OCI-LY7 (cell line): ENCODE measurements around the gene KRTAP9-6. TPM values are rescaled to one million over a fixed set of nuclear protein-coding genes. Genes with fewer than 3 reads are reported as not detected.
"Not testable (repeated sequence)": the region's sequence is repeated elsewhere in the genome, so short reads cannot be mapped to it uniquely, and the experiment has no call there.

Source experiments
- BruUV-seq: library from RNA; stranded (reverse); fragments of 400-500 nt; replicated peaks from 2 replicates; lab custom pipeline; 2021; lab: Mats Ljungman, UMichigan
- CTCF ChIA-PET: fragments of 300-600 bp; sonication (Branson Sonifier 250); formaldehyde crosslinking; loops from one replicate; lab custom pipeline; 2022; ENCODE audit warnings: antibody characterized with exemption; ENCODE audit not compliant: unreplicated experiment; lab: Charles Lee
- POLR2A ChIA-PET: fragments of 300-600 bp; sonication (Branson Sonifier 250); formaldehyde crosslinking; loops from one replicate; lab custom pipeline; 2022; ENCODE audit warnings: antibody characterized with exemption; lab: Charles Lee
- DNase-seq: peaks from one replicate; pipeline ENCODE4 v3.0.0-alpha.2; 2015; ENCODE audit warnings: low spot score
- H2AFZ ChIP-seq: fragments of 200-600 bp; sonication (generic), shearing (Covaris generic); 2 replicates; pipeline ENCODE4 v1.6.1; 2014; ENCODE audit warnings: mild to moderate bottlenecking, antibody characterized with exemption, low read length, moderate library complexity
- H3K27ac ChIP-seq: fragments of 200-600 bp; sonication (generic); 2 replicates; pipeline ENCODE4 v1.5.1; 2014; ENCODE audit warnings: mixed run types, low read depth, mild to moderate bottlenecking, moderate library complexity, low read length, inconsistent platforms; ENCODE audit not compliant: poor library complexity, severe bottlenecking
- H3K36me3 ChIP-seq: fragments of 200-600 bp; sonication (generic); 2 replicates; pipeline ENCODE4 v1.6.1; 2014; ENCODE audit warnings: mild to moderate bottlenecking, antibody characterized with exemption, low read length, moderate library complexity, mixed read lengths; ENCODE audit not compliant: insufficient read depth
- H3K4me1 ChIP-seq: fragments of 200-600 bp; sonication (generic); 2 replicates; pipeline ENCODE4 v1.5.1; 2014; ENCODE audit warnings: mild to moderate bottlenecking, low read length; ENCODE audit not compliant: insufficient read depth, poor library complexity, severe bottlenecking
- H3K4me2 ChIP-seq: fragments of 200-600 bp; sonication (generic); 2 replicates; pipeline ENCODE4 v1.6.1; 2014; ENCODE audit warnings: mild to moderate bottlenecking, low read length
- H3K4me3 ChIP-seq: fragments of 200-600 bp; sonication (generic); 2 replicates; pipeline ENCODE4 v1.5.1; 2014; ENCODE audit warnings: mild to moderate bottlenecking, low read depth, low read length; ENCODE audit not compliant: poor library complexity, severe bottlenecking
- H3K79me2 ChIP-seq: fragments of 200-600 bp; sonication (generic); 2 replicates; pipeline ENCODE4 v1.6.1; 2016; ENCODE audit warnings: low read depth, mild to moderate bottlenecking, low read length, moderate library complexity, mixed read lengths; ENCODE audit not compliant: insufficient read depth
- H3K9me2 ChIP-seq: fragments of 200-600 bp; sonication (generic); 2 replicates; pipeline ENCODE4 v1.6.1; 2016; ENCODE audit warnings: mild to moderate bottlenecking, low read length, mixed read lengths; ENCODE audit not compliant: insufficient read depth
- H3K9me3 ChIP-seq: fragments of 200-600 bp; sonication (generic); 2 replicates; pipeline ENCODE4 v1.6.1; 2014; ENCODE audit warnings: mild to moderate bottlenecking, mixed run types, low read length, mixed read lengths
- H4K20me1 ChIP-seq: fragments of 200-600 bp; sonication (generic); 2 replicates; pipeline ENCODE4 v1.6.1; 2014; ENCODE audit warnings: mild to moderate bottlenecking, antibody characterized with exemption, low read length, moderate library complexity, mixed read lengths; ENCODE audit not compliant: insufficient read depth
- CTCF ChIP-seq: fragments of 200-600 bp; sonication (generic); conservative IDR thresholded peaks from 2 replicates; pipeline ENCODE4 v1.5.1; 2014; ENCODE audit warnings: mild to moderate bottlenecking, antibody characterized with exemption, low read length, moderate library complexity, mixed read lengths
- EZH2phosphoT487 ChIP-seq: fragments of 200-600 bp; sonication (generic); IDR thresholded peaks from 2 replicates; pipeline ENCODE4 v1.6.1; 2018; ENCODE audit warnings: low read depth, borderline replicate concordance, mild to moderate bottlenecking, mixed run types, antibody characterized with exemption, low read length, moderate library complexity, mixed read lengths
- intact Hi-C: fragments of 100-400 bp; cut with micrococcal nuclease; formaldehyde crosslinking; loops from one replicate; pipeline ENCODE4 v1.10.0; 2022; ENCODE audit not compliant: unreplicated experiment
- total RNA-seq, 2 experiments: library from RNA; depleted of rRNA in 1 of 2; stranded (reverse); fragments of >200 nt in 1 of 2; shearing (Covaris generic) in 1 of 2; gene quantifications; 2 replicates each; pipeline ENCODE4 v1.2.3, GENCODE V29; 2014 to 2022

The KRTAP9-6 gene
- total RNA-seq, 2 experiments from 2014 or later, result not detected

- H3K79me2 ChIP-seq, result no peaks in the 10 kb centered on the region
- CTCF ChIA-PET, result no interaction called here
- no peaks in the 10 kb centered on the region for H3K4me1 ChIP-seq
- no peaks in the 10 kb centered on the region for H3K36me3 ChIP-seq
- H3K4me3 ChIP-seq, result no peak overlapping the region
- H2AFZ ChIP-seq, result no peak overlapping the region
- BruUV-seq, result no TSS peak
- no peaks in the 10 kb centered on the region for H3K9me2 ChIP-seq
- H3K4me2 ChIP-seq, result no peak overlapping the region
- TF ChIP-seq EZH2phosphoT487, result no peak
- no peak for TF ChIP-seq CTCF
- POLR2A ChIA-PET, result no interaction called here
- intact Hi-C loops, result no loop called here
- H4K20me1 ChIP-seq, result no peaks in the 10 kb centered on the region
- H3K27ac ChIP-seq, result no peak overlapping the region
- H3K9me3 ChIP-seq, result no peaks in the 10 kb centered on the region
- DNase-seq, result no peak
Observed at GRCh38 chr17:41231731-41232130, 33.4 kb upstream of the KRTAP9-6 start.

GRCh38 chr17:41232399-41233105, 32.6 kb upstream of the KRTAP9-6 start, which contains the start of gene KRTAP9-3:
Gene KRTAP9-3 (plus strand): TSS chr17:41232449. CDS start chr17:41232502, 53 bp downstream.
- CTCF ChIA-PET, H4K20me1 ChIP-seq, intact Hi-C loops, DNase-seq, H2AFZ ChIP-seq, H3K9me2 ChIP-seq, H3K4me2 ChIP-seq, H3K27ac ChIP-seq, H3K4me3 ChIP-seq, H3K79me2 ChIP-seq, H3K36me3 ChIP-seq, H3K4me1 ChIP-seq, BruUV-seq, H3K9me3 ChIP-seq, POLR2A ChIA-PET: not testable (repeated sequence)

GRCh38 chr17:41237116-41237515, 28.1 kb upstream of the KRTAP9-6 start:
- BruUV-seq, CTCF ChIA-PET: not testable (repeated sequence)

GRCh38 chr17:41237949-41238437, 27.2 kb upstream of the KRTAP9-6 start, which contains the start of gene KRTAP9-8:
Gene KRTAP9-8 (plus strand): TSS chr17:41237999. CDS start chr17:41238052, 53 bp downstream.
- H3K9me2 ChIP-seq, H3K27ac ChIP-seq, H3K79me2 ChIP-seq, DNase-seq, H3K4me3 ChIP-seq, BruUV-seq, H2AFZ ChIP-seq, H4K20me1 ChIP-seq, POLR2A ChIA-PET, H3K36me3 ChIP-seq, intact Hi-C loops, H3K9me3 ChIP-seq, H3K4me1 ChIP-seq, CTCF ChIA-PET, H3K4me2 ChIP-seq: not testable (repeated sequence)

More at GRCh38 chr17:41237116-41237515, 28.1 kb upstream of the KRTAP9-6 start:
- H3K27ac ChIP-seq, H3K9me3 ChIP-seq, H4K20me1 ChIP-seq, H3K9me2 ChIP-seq, intact Hi-C loops, DNase-seq, H3K4me3 ChIP-seq, H3K4me2 ChIP-seq, H3K79me2 ChIP-seq, H3K4me1 ChIP-seq, H3K36me3 ChIP-seq, H2AFZ ChIP-seq, POLR2A ChIA-PET: not testable (repeated sequence)

DNA sequence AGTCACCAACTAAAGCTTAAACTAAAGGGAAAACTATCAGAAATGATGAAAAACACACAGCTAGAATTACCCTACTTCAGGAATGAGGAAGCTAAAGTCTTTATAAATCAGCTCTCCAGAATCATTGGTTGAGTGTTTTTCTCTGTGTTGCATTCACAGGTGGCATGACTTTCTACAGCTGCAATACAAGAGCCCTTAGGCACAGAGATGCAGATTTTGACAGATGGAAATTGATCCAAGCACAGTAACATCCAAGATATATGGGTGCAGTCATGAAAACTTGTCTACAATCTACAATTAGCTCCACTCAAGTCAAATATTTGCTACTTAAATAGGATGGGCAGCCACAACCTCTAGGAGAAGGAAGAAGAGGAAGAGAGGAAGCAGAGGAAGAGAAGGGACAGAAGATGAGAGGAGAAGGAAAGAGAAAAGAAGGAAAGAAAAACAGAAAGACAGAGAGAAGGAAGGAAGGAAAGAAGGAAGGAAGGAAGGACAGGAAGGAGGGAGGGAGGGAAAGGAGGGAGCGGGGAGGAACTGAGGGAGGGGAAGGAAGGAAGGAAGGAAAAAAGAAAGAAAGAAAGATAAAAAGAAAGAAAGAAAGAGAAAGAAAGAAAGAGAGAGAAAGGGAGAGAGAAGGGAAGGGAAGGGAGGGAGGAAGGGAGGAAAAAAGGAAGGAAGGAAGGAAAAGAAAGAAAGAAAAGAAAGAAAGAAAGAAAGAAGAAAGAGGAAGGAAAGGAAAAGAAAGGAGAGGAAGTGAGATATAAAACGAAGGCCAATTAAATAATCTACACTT, 18.0 kb upstream of the KRTAP9-6 start:
- H3K9me2 ChIP-seq, H2AFZ ChIP-seq, H3K4me3 ChIP-seq, BruUV-seq, intact Hi-C loops, POLR2A ChIA-PET, DNase-seq, CTCF ChIA-PET, H3K27ac ChIP-seq, H3K4me1 ChIP-seq, H3K9me3 ChIP-seq, H3K36me3 ChIP-seq, H3K4me2 ChIP-seq, H3K79me2 ChIP-seq, H4K20me1 ChIP-seq: not testable (repeated sequence)
